ENCODE results near the gene FLRT2. TPM values are rescaled to one million over a fixed set of nuclear protein-coding genes. Genes with fewer than 3 reads are reported as not detected.

The FLRT2 gene
- polyA plus RNA-seq, 3 donors = 0.01 TPM; not detected in 2

- no peaks in the 10 kb centered on the region for H3K27me3 Mint-ChIP-seq (ENCODE audit: low read depth in 3 of 3)
- no peaks in the 10 kb centered on the region for H3K4me1 ChIP-seq (ENCODE audit: control insufficient read depth in 1 of 2, insufficient read depth in 2 of 2, low read length in 2 of 2)
- H3K4me3 ChIP-seq (replicated peaks in 1 of 3; ENCODE audit: low read depth in 2 of 3, low read length in 3 of 3) = no peak overlapping the region
- no peaks in the 10 kb centered on the region for H3K36me3 Mint-ChIP-seq
- no peak overlapping the region for H3K9ac ChIP-seq (ENCODE audit: insufficient read depth, low read length, poor library complexity, severe bottlenecking)
- H3K27ac ChIP-seq (ENCODE audit: low read depth in 1 of 2, low read length in 2 of 2) = no peak overlapping the region
- H3K36me3 ChIP-seq (replicated peaks in 1 of 2; ENCODE audit: control insufficient read depth in 1 of 2, insufficient read depth in 2 of 2, low read length in 2 of 2) = no peaks in the 10 kb centered on the region
- no peaks in the 10 kb centered on the region for H3K4me1 Mint-ChIP-seq
- H2AFZ ChIP-seq (ENCODE audit: insufficient read depth, low read depth, low read length, poor library complexity, severe bottlenecking) = no peak overlapping the region
- no peak overlapping the region for H3K27ac Mint-ChIP-seq
- peaks cover 3 to 11% (median 8%) of the 10 kb centered on the region in 7 donors for H3K9me3 Mint-ChIP-seq
- H3K4me2 ChIP-seq (replicated peaks; ENCODE audit: extremely low read depth, low read length, poor library complexity, severe bottlenecking) = no peak overlapping the region
- H3K9me3 ChIP-seq (replicated peaks in 1 of 2; ENCODE audit: control insufficient read depth in 1 of 2, insufficient read depth in 1 of 2, low read length in 2 of 2) = peaks cover 0 to 3% of the 10 kb centered on the region in 2 donors
- DNase-seq = no peak
- TF ChIP-seq CTCF (IDR thresholded peaks at IDR 0.05) = no peak
- no CpG with 5 or more reads among the region's 2 CpGs for WGBS (ENCODE audit: insufficient coverage)
- H3K79me2 ChIP-seq (ENCODE audit: insufficient read depth, low read length) = no peaks in the 10 kb centered on the region
- no peak overlapping the region for H3K4me3 Mint-ChIP-seq
- intact Hi-C loops (cut with micrococcal nuclease) = no loop called here
- no peaks in the 10 kb centered on the region for H3K27me3 ChIP-seq (ENCODE audit: control insufficient read depth in 2 of 2, insufficient read depth in 2 of 2, low read length in 2 of 2)
- no peaks in the 10 kb centered on the region for H4K20me1 ChIP-seq (ENCODE audit: insufficient read depth, low read length)
Measured at GRCh38 chr14:85558505-85558904, 28.6 kb downstream of the FLRT2 start.

- Mint-ChIP-seq H3K27ac (no peak overlapping the region), H3K36me3 (no peaks in the 10 kb centered on the region), H3K4me1 (no peaks in the 10 kb centered on the region), H3K4me3 (no peak overlapping the region), H3K9me3 (peaks cover 0 to 6% (median 3%) of the 10 kb centered on the region in 7 donors), H3K27me3 (ENCODE audit: low read depth in 3 of 3) (no peaks in the 10 kb centered on the region)
- H3K36me3 ChIP-seq (replicated peaks in 1 of 2; ENCODE audit: control insufficient read depth in 1 of 2, insufficient read depth in 2 of 2, low read length in 2 of 2) = no peaks in the 10 kb centered on the region
- no peak for DNase-seq
- no peaks in the 10 kb centered on the region for H3K4me1 ChIP-seq (ENCODE audit: control insufficient read depth in 1 of 2, insufficient read depth in 2 of 2, low read length in 2 of 2)
- H4K20me1 ChIP-seq (ENCODE audit: insufficient read depth, low read length) = no peaks in the 10 kb centered on the region
- no CpG with 5 or more reads among the region's 5 CpGs for WGBS (ENCODE audit: insufficient coverage)
- H3K9ac ChIP-seq (ENCODE audit: insufficient read depth, low read length, poor library complexity, severe bottlenecking) = no peak overlapping the region
- H3K79me2 ChIP-seq (ENCODE audit: insufficient read depth, low read length) = no peaks in the 10 kb centered on the region
- no peak for TF ChIP-seq CTCF (IDR thresholded peaks at IDR 0.05)
- no peak overlapping the region for H3K4me2 ChIP-seq (replicated peaks; ENCODE audit: extremely low read depth, low read length, poor library complexity, severe bottlenecking)
- H3K27ac ChIP-seq (ENCODE audit: low read depth in 1 of 2, low read length in 2 of 2) = no peak overlapping the region
- no peak overlapping the region for H3K4me3 ChIP-seq (replicated peaks in 1 of 3; ENCODE audit: low read depth in 2 of 3, low read length in 3 of 3)
- no peaks in the 10 kb centered on the region for H3K9me3 ChIP-seq (replicated peaks in 1 of 2; ENCODE audit: control insufficient read depth in 1 of 2, insufficient read depth in 1 of 2, low read length in 2 of 2)
- intact Hi-C loops (cut with micrococcal nuclease) = loop anchor here in 1 of 2 donors (10.0 kb wide), 1 partner anchor 62 kb away; no protein-coding TSS in a partner anchor
- no peaks in the 10 kb centered on the region for H3K27me3 ChIP-seq (ENCODE audit: control insufficient read depth in 2 of 2, insufficient read depth in 2 of 2, low read length in 2 of 2)
- no peak overlapping the region for H2AFZ ChIP-seq (ENCODE audit: insufficient read depth, low read depth, low read length, poor library complexity, severe bottlenecking)
Measured at GRCh38 chr14:85562630-85563029, 32.7 kb downstream of the FLRT2 start.

Measured in CD14-positive monocyte (primary cell).